ENCODE data around the gene KCNH5.

- TF ChIP-seq POLR2A (IDR thresholded peaks at IDR 0.05) = no peak
- TF ChIP-seq, protein P1, sequence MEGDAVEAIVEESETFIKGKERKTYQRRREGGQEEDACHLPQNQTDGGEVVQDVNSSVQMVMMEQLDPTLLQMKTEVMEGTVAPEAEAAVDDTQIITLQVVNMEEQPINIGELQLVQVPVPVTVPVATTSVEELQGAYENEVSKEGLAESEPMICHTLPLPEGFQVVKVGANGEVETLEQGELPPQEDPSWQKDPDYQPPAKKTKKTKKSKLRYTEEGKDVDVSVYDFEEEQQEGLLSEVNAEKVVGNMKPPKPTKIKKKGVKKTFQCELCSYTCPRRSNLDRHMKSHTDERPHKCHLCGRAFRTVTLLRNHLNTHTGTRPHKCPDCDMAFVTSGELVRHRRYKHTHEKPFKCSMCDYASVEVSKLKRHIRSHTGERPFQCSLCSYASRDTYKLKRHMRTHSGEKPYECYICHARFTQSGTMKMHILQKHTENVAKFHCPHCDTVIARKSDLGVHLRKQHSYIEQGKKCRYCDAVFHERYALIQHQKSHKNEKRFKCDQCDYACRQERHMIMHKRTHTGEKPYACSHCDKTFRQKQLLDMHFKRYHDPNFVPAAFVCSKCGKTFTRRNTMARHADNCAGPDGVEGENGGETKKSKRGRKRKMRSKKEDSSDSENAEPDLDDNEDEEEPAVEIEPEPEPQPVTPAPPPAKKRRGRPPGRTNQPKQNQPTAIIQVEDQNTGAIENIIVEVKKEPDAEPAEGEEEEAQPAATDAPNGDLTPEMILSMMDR (IDR thresholded peaks at IDR 0.05) = no peak
These were observed 139.7 kb downstream of the KCNH5 start for GRCh38 chr14:62905566-62905965.

Measured in upper lobe of left lung (tissue), 4 donors.